Lower lobe of right lung (tissue), 2 donors: ENCODE measurements around the gene ZMYM2. TPM values are rescaled to one million over a fixed set of nuclear protein-coding genes. Genes with fewer than 3 reads are reported as not detected.

ENCODE experiments used
- ATAC-seq, 2 donors: fragments of 200-7000 bp; cut with Tn5 transposase; one replicate each; pipeline ENCODE4 v1.9.1; 2020 to 2022; ENCODE audit warnings: mild to moderate bottlenecking in 2 of 2, moderate library complexity in 2 of 2
- DNase-seq: peaks from one replicate; pipeline ENCODE4 v3.0.0-alpha.2; 2020
- H3K27ac ChIP-seq: fragments of 200-600 bp; one replicate; pipeline ENCODE4 v1.8.0; 2022
- H3K27me3 ChIP-seq: fragments of 200-600 bp; one replicate; pipeline ENCODE4 v1.8.0; 2022; ENCODE audit warnings: low read depth
- H3K36me3 ChIP-seq: fragments of 200-600 bp; one replicate; pipeline ENCODE4 v1.8.0; 2022; ENCODE audit warnings: mild to moderate bottlenecking
- H3K4me1 ChIP-seq: fragments of 200-600 bp; one replicate; pipeline ENCODE4 v1.8.0; 2022
- H3K4me3 ChIP-seq: fragments of 200-600 bp; one replicate; pipeline ENCODE4 v1.8.0; 2022; ENCODE audit warnings: mild to moderate bottlenecking
- H3K9me3 ChIP-seq: fragments of 200-600 bp; one replicate; pipeline ENCODE4 v1.8.0; 2022
- CTCF ChIP-seq: fragments of 200-600 bp; IDR thresholded peaks from one replicate; pipeline ENCODE4 v1.8.0; 2022; ENCODE audit warnings: antibody characterized with exemption, mild to moderate bottlenecking
- intact Hi-C: fragments of 100-400 bp; cut with DNase I; formaldehyde crosslinking; loops from one replicate; pipeline ENCODE4 v1.11.0; 2022
- total RNA-seq: library from RNA; stranded (reverse); fragmentation: NEBNext Ultra II Directional; extraction: Animal tissue kit (Norgen Biotek cat#: 25700); gene quantifications from one replicate; pipeline ENCODE4 v1.2.1, GENCODE V29; 2021
- donor health status: DM: no; HTN: yes; CAD: no; lungs with severe emphysema.

ZMYM2 gene
- total RNA-seq, 1 donor from 2014 or later: 71.5 TPM

GRCh38 chr13:19984430-19985218, 26.1 kb downstream of the ZMYM2 start:
- intact Hi-C loops: no loop called here
- no peaks in the 10 kb centered on the region for H3K9me3 ChIP-seq

GRCh38 chr13:19985219-19985556, 26.7 kb downstream of the ZMYM2 start:
- no peaks in the 10 kb centered on the region for H3K27me3 ChIP-seq
- H3K4me3 ChIP-seq: no peak overlapping the region
- DNase-seq: no peak
- ATAC-seq: no peak
- intact Hi-C loops: no loop called here
- H3K27ac ChIP-seq: no peak overlapping the region
- H3K36me3 ChIP-seq: peaks cover 4% of the 10 kb centered on the region
- no peaks in the 10 kb centered on the region for H3K9me3 ChIP-seq
- no peak for TF ChIP-seq CTCF
- peaks cover 11% of the 10 kb centered on the region for H3K4me1 ChIP-seq

More at GRCh38 chr13:19984430-19985218, 26.1 kb downstream of the ZMYM2 start:
- Histone ChIP-seq H3K4me3 (no peak overlapping the region), H3K27ac (no peak overlapping the region), H3K36me3 (peaks cover 5% of the 10 kb centered on the region), H3K4me1 (peaks cover 11% of the 10 kb centered on the region), H3K27me3 (no peaks in the 10 kb centered on the region)
- DNase-seq: no peak
- peak; percentile 49 for TF ChIP-seq CTCF
- peak; percentile 47 to 73 for ATAC-seq

- Histone ChIP-seq H3K27me3 (no peaks in the 10 kb centered on the region), H3K9me3 (no peaks in the 10 kb centered on the region), H3K4me1 (no peaks in the 10 kb centered on the region), H3K4me3 (no peak overlapping the region), H3K27ac (no peak overlapping the region), H3K36me3 (peaks cover 44% of the 10 kb centered on the region)
- ATAC-seq (no peak), DNase-seq (no peak)
- intact Hi-C loops: no loop called here
- TF ChIP-seq CTCF: no peak
Measured at GRCh38 chr13:19991531-19991930, 33.0 kb downstream of the ZMYM2 start.

GRCh38 chr13:19993024-19993423, 34.5 kb downstream of the ZMYM2 start:
- ATAC-seq (no peak), DNase-seq (no peak)
- Histone ChIP-seq H3K27me3 (no peaks in the 10 kb centered on the region), H3K4me3 (no peak overlapping the region), H3K9me3 (no peaks in the 10 kb centered on the region), H3K36me3 (peaks cover 41% of the 10 kb centered on the region), H3K4me1 (no peaks in the 10 kb centered on the region), H3K27ac (no peak overlapping the region)
- intact Hi-C loops: no loop called here
- no peak for TF ChIP-seq CTCF

GRCh38 chr13:19998960-19999359, 40.4 kb downstream of the ZMYM2 start:
- intact Hi-C loops: no loop called here
- no peak for TF ChIP-seq CTCF
- Histone ChIP-seq H3K36me3 (peaks cover 50% of the 10 kb centered on the region), H3K27ac (no peak overlapping the region), H3K27me3 (no peaks in the 10 kb centered on the region), H3K4me1 (no peaks in the 10 kb centered on the region), H3K9me3 (no peaks in the 10 kb centered on the region), H3K4me3 (no peak overlapping the region)
- DNase-seq (no peak), ATAC-seq (no peak)
